GM12873 (cell line): ENCODE measurements around the gene FAP.

ENCODE experiments used
- CTCF ChIP-seq: IDR thresholded peaks from 2 replicates; pipeline ENCODE4 v1.5.1; 2012; ENCODE audit warnings: low read depth, mild to moderate bottlenecking, moderate library complexity, low read length, control low read depth; ENCODE audit not compliant: insufficient read depth; ENCODE audit errors: missing control alignments

The FAP gene

GRCh38 chr2:162266460-162266760 lies 23.2 kb upstream of the FAP start:
- no peak for TF ChIP-seq CTCF

- TF ChIP-seq CTCF, result no peak
Observed at GRCh38 chr2:162265666-162266459, 22.6 kb upstream of the FAP start.

GRCh38 chr2:162261032-162261945 lies 18.0 kb upstream of the FAP start:
- no peak for TF ChIP-seq CTCF

- TF ChIP-seq CTCF, result no peak
Observed at GRCh38 chr2:162258686-162259085, 15.4 kb upstream of the FAP start.

- no peak for TF ChIP-seq CTCF
Observed at GRCh38 chr2:162258169-162258568, 14.9 kb upstream of the FAP start.

GRCh38 chr2:162257425-162257824 lies 14.2 kb upstream of the FAP start:
- TF ChIP-seq CTCF, result no peak

GRCh38 chr2:162256591-162256991 lies 13.3 kb upstream of the FAP start:
- TF ChIP-seq CTCF, result no peak
